ENCODE measurements around the gene ACY1.

GRCh38 chr3:51945926-51946705 lies 37.2 kb upstream of the ACY1 start:
- TF ChIP-seq EZH2 (IDR thresholded peaks at IDR 0.05) (no peak), POLR2AphosphoS5 (IDR thresholded peaks at IDR 0.05; ENCODE audit: borderline replicate concordance, low read depth, low read length) (no peak), FOXP2 (optimal IDR thresholded peaks at IDR 0.05; ENCODE audit: control extremely low read depth, extremely low read length, insufficient read depth) (no peak)

Measured in SK-N-MC (cell line).